GM06990 (cell line): ENCODE data around the gene SNAP23.

Experiments used
- DNase-seq: peaks from one replicate; pipeline ENCODE4 v3.0.0-alpha.2; 2011; ENCODE audit not compliant: insufficient read length; ENCODE audit errors: extremely low read depth
- H3K27me3 ChIP-seq: replicated peaks from 2 replicates; pipeline ENCODE4 v1.6.0; 2011; ENCODE audit warnings: low read length; ENCODE audit not compliant: control insufficient read depth, insufficient read depth
- H3K36me3 ChIP-seq: 2 replicates; pipeline ENCODE4 v1.5.1; 2011; ENCODE audit warnings: low read length; ENCODE audit not compliant: control insufficient read depth, insufficient read depth
- H3K4me3 ChIP-seq: replicated peaks from 2 replicates; pipeline ENCODE4 v1.5.1; 2011; ENCODE audit warnings: low read depth, mild to moderate bottlenecking, control low read depth, low read length
- TF ChIP-seq, protein P1 (sequence below): IDR thresholded peaks from 2 replicates; pipeline ENCODE4 v1.5.1; 2011; ENCODE audit warnings: low read length, control low read depth, mild to moderate bottlenecking, inconsistent platforms; ENCODE audit not compliant: insufficient read depth, poor library complexity, severe bottlenecking

The SNAP23 gene

DNA sequence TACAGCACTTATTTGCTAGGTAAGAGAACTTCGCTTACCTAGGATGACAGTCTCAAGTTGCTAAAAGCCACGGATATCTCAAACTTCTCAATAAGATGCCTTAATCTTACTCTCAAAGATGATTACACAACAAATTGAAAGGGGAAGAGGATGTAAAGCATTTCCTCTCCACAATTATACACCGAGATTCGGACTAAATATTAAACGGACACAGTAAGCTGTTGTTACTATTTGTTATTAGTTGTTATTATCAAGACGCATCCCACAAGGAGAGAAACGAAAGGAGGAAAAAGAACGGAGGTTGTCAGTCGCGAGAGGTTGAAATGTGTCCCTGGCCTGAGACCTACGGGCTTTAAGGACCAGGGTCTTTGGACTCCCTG is 5.2 kb upstream of the SNAP23 start:
- Histone ChIP-seq H3K36me3 (no peaks in the 10 kb centered on the region; the same call in 1 of the 2 replicates), H3K27me3 (no peaks in the 10 kb centered on the region), H3K4me3 (peak overlapping the region; percentile 93)
- TF ChIP-seq, protein P1, sequence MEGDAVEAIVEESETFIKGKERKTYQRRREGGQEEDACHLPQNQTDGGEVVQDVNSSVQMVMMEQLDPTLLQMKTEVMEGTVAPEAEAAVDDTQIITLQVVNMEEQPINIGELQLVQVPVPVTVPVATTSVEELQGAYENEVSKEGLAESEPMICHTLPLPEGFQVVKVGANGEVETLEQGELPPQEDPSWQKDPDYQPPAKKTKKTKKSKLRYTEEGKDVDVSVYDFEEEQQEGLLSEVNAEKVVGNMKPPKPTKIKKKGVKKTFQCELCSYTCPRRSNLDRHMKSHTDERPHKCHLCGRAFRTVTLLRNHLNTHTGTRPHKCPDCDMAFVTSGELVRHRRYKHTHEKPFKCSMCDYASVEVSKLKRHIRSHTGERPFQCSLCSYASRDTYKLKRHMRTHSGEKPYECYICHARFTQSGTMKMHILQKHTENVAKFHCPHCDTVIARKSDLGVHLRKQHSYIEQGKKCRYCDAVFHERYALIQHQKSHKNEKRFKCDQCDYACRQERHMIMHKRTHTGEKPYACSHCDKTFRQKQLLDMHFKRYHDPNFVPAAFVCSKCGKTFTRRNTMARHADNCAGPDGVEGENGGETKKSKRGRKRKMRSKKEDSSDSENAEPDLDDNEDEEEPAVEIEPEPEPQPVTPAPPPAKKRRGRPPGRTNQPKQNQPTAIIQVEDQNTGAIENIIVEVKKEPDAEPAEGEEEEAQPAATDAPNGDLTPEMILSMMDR = no peak
- no peak for DNase-seq

DNA sequence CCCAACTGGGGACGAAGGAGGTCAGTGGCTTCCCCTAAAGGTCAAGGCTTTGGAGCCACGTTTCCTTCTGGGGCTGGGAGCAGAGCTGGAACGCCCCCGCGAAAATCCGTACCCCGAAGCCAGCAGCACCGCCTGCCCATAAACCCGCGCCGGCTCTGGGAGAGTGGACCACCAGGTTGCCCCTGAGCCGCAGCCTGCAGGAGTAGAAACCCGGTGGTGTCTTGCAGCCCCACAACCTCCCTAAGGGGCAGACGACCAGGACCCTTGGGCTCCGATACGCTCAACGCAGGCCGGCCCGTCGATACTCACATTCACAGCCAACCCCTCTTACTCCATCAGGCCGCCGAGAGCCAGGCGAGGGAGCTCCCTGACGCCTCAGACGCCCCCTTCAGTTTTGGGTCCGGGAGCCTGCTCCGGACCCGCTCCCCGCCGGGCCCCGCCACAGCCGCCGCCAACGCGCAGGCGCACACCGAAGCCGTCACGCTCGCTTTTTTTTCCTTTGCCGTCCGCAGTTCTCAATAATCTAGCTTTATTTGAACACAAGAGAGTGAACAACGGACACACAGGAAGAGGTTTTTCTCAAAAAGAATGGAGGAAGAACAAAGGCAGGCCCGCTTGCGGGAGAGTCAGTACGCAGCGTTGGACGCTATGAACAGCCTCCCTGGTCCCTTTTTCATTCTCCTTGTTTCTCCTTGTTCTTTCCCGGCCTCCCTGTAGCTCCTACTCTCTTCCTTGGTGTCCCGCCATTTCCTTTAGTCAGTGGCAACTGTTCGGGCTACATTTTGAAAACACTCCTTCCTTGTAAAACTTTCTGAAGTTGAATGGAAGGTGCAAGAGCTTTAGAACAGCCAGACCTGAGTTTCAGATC is 4.5 kb upstream of the SNAP23 start, which contains the start of gene ZNF106:
ZNF106 (minus strand) TSS at position 471 of the 868 bp plus-strand sequence. CDS start 18,852 bp downstream, outside the sequence.
- H3K4me3 ChIP-seq = peak within 1 kb of the TSS; percentile 93
- TF ChIP-seq, protein P1 = peak; percentile 18
- peak; percentile 92 for DNase-seq
- no peaks in the 10 kb centered on the region for H3K36me3 ChIP-seq
- H3K27me3 ChIP-seq = no peaks in the 10 kb centered on the region

DNA sequence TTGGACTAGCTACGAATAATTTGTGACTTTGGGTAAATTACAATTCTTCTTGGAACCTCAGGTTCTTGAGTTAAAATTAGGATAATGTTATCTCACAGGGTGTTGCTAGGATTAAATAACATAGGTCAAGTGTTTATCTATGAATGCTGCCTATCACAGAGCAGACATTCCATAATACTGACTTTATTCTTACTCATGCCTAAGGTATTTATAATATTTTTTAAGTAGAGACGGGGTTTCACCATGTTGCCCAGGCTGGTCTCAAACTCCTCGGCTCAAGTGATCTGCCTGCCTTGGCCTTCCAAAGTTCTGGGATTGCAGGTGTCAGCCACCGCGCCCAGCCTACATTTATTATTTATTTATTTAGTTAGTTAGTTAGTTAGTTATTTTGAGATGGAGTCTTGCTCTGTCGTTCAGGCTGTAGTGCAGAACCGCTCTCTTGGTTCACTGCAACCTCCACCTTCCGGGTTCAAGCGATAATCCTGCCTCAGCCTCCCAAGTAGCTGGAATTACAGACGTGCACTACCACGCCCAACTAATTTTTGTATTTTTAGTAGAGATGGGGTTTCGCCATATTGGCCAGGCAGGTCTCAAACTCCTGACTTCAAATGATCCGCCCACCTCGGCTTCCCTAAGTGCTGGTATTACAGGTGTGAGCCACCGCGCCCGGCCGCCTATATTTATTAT is 3.8 kb upstream of the SNAP23 start:
- Histone ChIP-seq H3K4me3 (peak overlapping the region; percentile 93), H3K27me3 (no peaks in the 10 kb centered on the region), H3K36me3 (no peaks in the 10 kb centered on the region)
- DNase-seq = no peak
- TF ChIP-seq, protein P1 = no peak

DNA sequence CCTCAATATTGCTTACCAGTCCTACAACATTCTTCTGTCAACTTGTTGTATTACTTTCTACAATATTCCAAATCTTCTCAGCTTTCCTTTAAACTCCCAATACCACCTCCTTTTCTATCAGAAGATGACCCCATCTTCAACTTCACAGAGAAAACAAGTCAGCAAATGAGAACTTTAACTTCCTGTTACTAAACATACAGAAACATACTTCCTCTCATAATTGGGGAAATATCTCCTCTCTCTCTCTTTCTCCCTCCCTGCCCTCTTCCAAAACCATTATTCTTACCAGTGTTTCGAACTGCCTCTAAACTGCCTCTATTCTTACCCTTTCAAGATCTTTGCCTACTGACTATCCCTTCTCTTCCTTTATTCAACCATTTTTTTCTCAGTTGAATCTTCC is 1.8 kb upstream of the SNAP23 start:
- Histone ChIP-seq H3K36me3 (no peaks in the 10 kb centered on the region), H3K4me3 (no peak overlapping the region), H3K27me3 (no peaks in the 10 kb centered on the region)
- TF ChIP-seq, protein P1 = no peak
- DNase-seq = no peak

DNA sequence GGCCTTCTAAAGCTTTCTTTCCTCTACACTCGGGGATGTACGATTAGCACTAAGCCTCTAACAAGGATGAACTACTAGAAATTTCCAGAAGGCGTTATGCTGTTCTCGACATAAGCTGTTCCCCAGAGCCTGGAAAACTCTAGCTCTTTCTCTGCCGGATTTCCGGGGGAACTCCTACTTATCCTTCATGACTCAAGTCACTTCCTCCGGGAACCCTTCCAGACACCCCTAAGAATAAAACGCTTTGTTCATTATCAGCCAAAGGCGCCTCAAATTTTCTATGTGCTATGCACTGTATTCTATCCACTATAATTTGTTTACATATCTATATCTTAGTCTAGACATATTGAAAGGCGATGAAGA is 455 bp upstream of the SNAP23 start:
- Histone ChIP-seq H3K36me3 (no peaks in the 10 kb centered on the region), H3K4me3 (peak overlapping the region; percentile 70), H3K27me3 (no peaks in the 10 kb centered on the region)
- TF ChIP-seq, protein P1 = no peak
- DNase-seq = no peak
